Stimulated activated CD8-positive, alpha-beta memory T cell treated with anti-CD3 and anti-CD28 coated beads, Interleukin-15, amount 100 ng/mL, for 48 hours (primary cell): ENCODE results near the gene CCR7.

Source experiments
- DNase-seq, 2 donors: peaks; one replicate each; pipeline ENCODE4 v3.0.0-alpha.2; 2020; ENCODE audit warnings: low read depth in 2 of 2

Gene CCR7

DNA sequence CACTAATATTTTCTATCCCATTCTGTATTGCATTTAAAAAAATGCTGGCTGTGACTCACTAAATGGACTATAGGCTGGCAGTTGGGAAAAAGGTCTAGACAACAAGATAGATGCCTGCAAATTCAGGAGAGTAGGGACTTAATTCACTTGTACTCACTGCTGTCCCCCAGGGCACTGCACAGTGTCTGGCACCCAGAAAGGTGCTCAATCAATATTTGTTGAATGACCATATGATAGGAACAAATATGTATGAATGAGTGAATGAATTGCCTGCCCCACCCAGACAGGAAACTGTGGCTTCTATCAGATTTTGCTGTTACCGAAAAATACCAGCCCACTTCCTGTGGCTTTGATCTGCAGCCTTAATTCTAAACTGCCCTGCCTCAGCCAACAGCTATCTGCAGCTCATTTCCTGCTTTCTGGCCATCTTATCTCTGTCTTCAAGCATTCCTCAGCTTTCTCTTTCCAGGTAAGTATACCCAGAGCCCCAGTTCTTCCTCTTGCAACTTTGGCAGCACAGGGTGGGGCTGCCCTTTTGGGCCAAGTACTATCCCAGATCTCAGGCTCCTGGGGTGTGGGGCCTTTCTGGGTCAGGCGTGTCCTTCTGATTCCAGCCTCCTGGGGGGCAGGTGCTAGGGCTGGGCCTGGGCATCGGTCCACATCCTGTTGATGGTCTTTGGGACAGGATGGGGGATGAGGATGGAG lies 48.5 kb downstream of the CCR7 start:
- peak; percentile 39 to 57 for DNase-seq

DNA sequence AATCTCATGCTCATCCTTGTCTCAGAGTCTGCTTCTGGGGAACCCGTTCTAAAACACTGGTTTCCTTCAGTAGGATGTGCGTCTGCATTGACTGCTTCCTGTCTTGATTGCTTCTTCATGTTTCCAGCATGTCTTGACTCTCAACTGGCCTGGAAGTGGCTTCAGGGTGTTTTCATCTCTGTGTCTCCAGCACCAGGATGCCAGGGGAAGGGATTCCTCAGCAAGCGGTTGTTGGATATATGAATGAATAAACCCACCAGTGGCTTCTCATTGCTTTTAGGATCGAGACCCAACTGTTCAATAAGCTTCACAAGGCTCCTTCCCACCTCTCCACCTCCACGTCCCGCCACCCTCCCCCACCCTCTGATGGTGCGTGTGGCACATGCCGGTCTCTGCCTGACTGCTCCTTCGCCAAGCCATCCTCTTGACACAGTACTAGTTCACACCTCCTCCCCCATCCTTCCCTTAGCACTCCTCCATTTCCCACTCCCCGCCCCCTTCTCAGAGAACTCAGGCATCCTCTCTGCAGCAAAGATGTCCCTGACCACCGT lies 49.7 kb downstream of the CCR7 start:
- DNase-seq, result peak in 1 of 2 donors; percentile 27

GRCh38 chr17:40515011-40515410 lies 50.3 kb downstream of the CCR7 start:
- no peak for DNase-seq

DNA sequence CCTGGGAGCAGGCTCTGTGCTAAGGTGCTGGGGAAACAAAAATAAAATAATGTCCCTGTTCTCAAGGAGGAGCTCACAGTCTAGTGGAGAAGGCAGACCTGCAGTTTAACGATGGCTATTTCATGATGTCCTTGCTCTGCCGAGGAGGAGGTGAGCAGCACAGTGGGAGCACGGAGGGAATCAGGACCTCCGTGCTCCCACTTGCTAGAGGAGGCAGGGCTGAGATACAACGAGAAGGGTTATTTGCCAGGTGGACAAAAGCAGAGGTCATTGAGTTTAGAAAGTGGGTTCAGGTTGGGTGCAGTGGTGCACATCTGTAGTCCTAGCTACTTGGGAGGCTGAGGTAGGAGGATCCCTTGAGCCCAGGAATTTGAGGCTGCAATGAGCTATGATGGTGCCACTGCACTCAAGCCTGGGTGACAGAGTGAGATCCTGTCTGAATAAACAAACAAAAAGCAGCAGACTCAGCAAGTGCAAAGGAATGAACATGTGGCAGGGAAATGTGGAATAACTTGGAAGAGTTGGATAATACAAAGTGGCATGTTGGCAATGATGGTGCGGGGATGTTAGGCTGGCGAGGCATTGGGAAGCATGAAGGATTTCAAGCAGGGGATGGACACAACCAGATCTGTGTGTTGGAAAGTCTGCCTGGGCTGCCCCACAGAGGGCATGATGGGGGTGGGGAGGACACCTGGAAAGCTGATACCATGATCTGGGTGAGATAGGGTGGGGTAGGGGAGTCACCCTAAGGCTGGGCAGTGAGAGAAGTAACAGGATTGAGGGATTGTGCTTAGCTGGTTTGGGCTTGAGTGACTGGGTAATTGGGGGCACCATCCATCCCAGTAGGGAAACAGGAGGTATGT lies 51.0 kb downstream of the CCR7 start:
- no peak for DNase-seq

GRCh38 chr17:40511667-40512220 lies 53.5 kb downstream of the CCR7 start:
- DNase-seq, result no peak

- DNase-seq, result no peak
Observed at GRCh38 chr17:40511136-40511535, 54.1 kb downstream of the CCR7 start.

DNA sequence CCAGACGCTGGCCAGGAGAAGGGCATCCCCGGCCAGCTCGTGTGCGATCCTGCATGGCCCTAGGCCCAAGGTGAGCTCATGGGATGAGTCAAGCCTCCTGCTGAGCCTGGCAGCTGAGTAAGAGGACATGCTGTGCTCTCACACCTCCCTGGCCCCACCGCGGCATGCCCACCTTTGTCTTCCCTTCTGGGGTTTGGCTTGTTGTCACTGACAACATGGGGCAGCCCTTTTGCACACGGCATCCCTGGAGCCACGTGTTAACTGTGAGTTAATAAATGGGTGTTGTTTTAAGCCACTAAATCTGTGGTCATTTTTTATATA lies 55.0 kb downstream of the CCR7 start:
- no peak for DNase-seq

DNA sequence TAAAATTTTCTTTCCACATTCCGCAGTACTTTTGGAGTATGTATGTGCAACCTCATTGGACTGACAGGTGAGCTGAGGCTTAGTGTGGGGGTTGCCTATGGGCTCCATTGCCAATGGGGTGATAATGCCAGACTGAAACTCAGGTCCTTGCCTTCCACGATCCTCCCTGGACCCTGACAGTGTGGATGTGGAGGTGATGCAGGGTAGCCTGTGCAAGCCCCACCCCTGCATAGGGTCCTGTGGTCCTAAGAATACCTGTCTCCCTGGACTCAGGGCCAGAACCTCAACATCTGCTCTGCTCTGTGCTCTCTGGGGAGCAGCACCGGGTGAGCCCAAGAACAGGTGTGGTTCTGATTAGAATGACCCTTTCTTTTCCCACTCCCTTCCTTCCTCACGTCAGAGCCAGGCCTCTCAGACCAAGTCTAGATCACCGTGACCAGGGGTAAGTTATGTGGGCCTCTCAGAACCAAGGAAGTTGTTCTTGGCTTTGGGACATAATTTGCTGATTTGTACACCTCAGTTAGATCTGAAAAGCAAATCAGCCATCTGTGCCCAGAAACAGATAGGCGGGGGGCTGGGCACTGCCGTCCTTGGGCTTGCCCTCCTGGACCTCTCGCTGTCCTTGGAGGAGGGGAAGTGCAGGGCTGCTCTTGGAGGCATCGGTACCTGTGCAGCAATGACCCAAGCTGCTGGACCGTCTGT lies 55.5 kb downstream of the CCR7 start:
- DNase-seq, result no peak

DNA sequence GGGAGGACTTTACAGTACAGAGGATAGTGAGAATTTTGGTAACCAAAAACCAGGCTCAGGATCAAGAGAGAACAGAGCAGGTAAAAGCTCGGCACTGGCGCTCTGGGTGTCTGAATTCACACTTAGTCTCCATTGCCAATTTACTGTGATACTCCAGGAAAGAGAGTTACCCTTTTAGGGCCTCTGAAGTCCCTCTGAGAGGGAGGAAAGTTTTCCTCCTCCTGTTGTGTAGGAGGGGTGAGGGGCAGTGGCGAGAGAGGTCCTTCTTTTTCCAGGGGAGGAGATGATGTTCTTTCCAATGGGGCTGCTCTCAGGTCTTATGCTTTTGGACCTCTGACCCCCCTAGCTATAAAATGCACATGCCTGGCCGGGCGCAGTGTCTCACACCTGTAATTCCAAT lies 58.5 kb downstream of the CCR7 start:
- no peak for DNase-seq
